Endothelial cell of umbilical vein (primary cell): ENCODE results near the gene KIF18A. TPM values are rescaled to one million over a fixed set of nuclear protein-coding genes. Genes with fewer than 3 reads are reported as not detected.

Experiments used
- BruUV-seq: library from RNA; stranded (reverse); fragments of 400-500 nt; replicated peaks from 2 replicates; lab custom pipeline; 2021; lab: Mats Ljungman, UMichigan
- CTCF ChIA-PET: fragments of 300-600, 350-600 bp; sonication (Branson Sonifier 250); formaldehyde crosslinking; loops from one replicate; lab custom pipeline; 2021; ENCODE audit warnings: antibody characterized with exemption, inconsistent platforms; lab: Charles Lee
- POLR2A ChIA-PET: fragments of 300-600, 350-600 bp; sonication (Branson Sonifier 250); formaldehyde crosslinking; loops from one replicate; lab custom pipeline; 2021; ENCODE audit warnings: antibody characterized with exemption, inconsistent platforms; lab: Charles Lee
- DNase-seq: peaks from one replicate; pipeline ENCODE4 v3.0.0-alpha.2; 2011; ENCODE audit warnings: low read depth, low spot score
- FAIRE-seq: peaks from 2 replicates; lab custom pipeline; 2011; peaks lifted over from hg19 to GRCh38; lab: Jason Lieb, UNC
- H2AFZ ChIP-seq: 2 replicates; pipeline ENCODE4 v1.6.0; 2012; ENCODE audit warnings: low read depth, low read length, control low read depth, inconsistent platforms
- H3K27ac ChIP-seq: 2 replicates; pipeline ENCODE4 v1.5.1; 2011; ENCODE audit warnings: low read depth, mild to moderate bottlenecking, control low read depth, low read length, moderate library complexity; ENCODE audit not compliant: insufficient read depth
- H3K27me3 ChIP-seq, 2 experiments: 2 replicates each; pipeline versions ENCODE4 v1.6.0 to v1.6.1; 2011; ENCODE audit warnings: low read length in 2 of 2, mixed read lengths in 1 of 2; ENCODE audit not compliant: control insufficient read depth in 2 of 2, insufficient read depth in 2 of 2
- H3K36me3 ChIP-seq, 2 experiments: 2 replicates in 1 of 2; 3 replicates in 1 of 2; pipeline ENCODE4 v1.5.1; 2011; ENCODE audit warnings: low read length in 2 of 2, mild to moderate bottlenecking in 1 of 2, moderate library complexity in 1 of 2; ENCODE audit not compliant: control insufficient read depth in 2 of 2, insufficient read depth in 2 of 2; ENCODE audit errors: extremely low read depth in 1 of 2
- H3K4me1 ChIP-seq: 3 replicates; pipeline ENCODE4 v1.5.1; 2011; ENCODE audit warnings: mild to moderate bottlenecking, low read length; ENCODE audit not compliant: control insufficient read depth, insufficient read depth; ENCODE audit errors: extremely low read depth
- H3K4me2 ChIP-seq: 2 replicates; pipeline ENCODE4 v1.6.1; 2011; ENCODE audit warnings: low read length, control low read depth, mixed read lengths; ENCODE audit not compliant: insufficient read depth
- H3K4me3 ChIP-seq, 3 experiments: fragments of 200-600 bp in 1 of 3; sonication (generic), shearing (Covaris generic) in 1 of 3; replicated peaks in 1 of 3; 2 replicates each; pipeline ENCODE4 v1.5.1; 2011 to 2016; ENCODE audit warnings: control low read depth in 3 of 3, low read length in 3 of 3, mild to moderate bottlenecking in 2 of 3, inconsistent platforms in 1 of 3, low read depth in 1 of 3, moderate library complexity in 1 of 3; ENCODE audit not compliant: insufficient read depth in 1 of 3
- H3K79me2 ChIP-seq: 2 replicates; pipeline ENCODE4 v1.6.0; 2012; ENCODE audit warnings: low read length, inconsistent platforms; ENCODE audit not compliant: control insufficient read depth, insufficient read depth
- H3K9ac ChIP-seq: replicated peaks from 2 replicates; pipeline ENCODE3; 2011; ENCODE audit warnings: low read length, control low read depth; ENCODE audit not compliant: insufficient read depth; ENCODE audit errors: extremely low read depth
- H3K9me1 ChIP-seq: replicated peaks from 3 replicates; pipeline ENCODE4 v1.6.0; 2011; ENCODE audit warnings: mild to moderate bottlenecking, low read length; ENCODE audit not compliant: control insufficient read depth, insufficient read depth; ENCODE audit errors: extremely low read depth
- H3K9me3 ChIP-seq: replicated peaks from 2 replicates; pipeline ENCODE4 v1.5.1; 2012; ENCODE audit warnings: low read length, inconsistent platforms; ENCODE audit not compliant: control insufficient read depth, insufficient read depth
- H4K20me1 ChIP-seq: replicated peaks from 2 replicates; pipeline ENCODE3; 2011; ENCODE audit warnings: mild to moderate bottlenecking, low read length; ENCODE audit not compliant: control insufficient read depth, insufficient read depth; ENCODE audit errors: extremely low read depth
- CTCF ChIP-seq, 2 donors: IDR thresholded peaks; 1 replicate in 1 of 2; 2 replicates in 1 of 2; pipeline ENCODE4 v1.5.1; 2011; ENCODE audit warnings: low read length in 2 of 2, mild to moderate bottlenecking in 2 of 2, moderate library complexity in 2 of 2, control low read depth in 1 of 2, inconsistent platforms in 1 of 2, low read depth in 1 of 2; ENCODE audit not compliant: insufficient read depth in 1 of 2; ENCODE audit errors: extremely low read depth in 1 of 2
- EZH2 ChIP-seq: IDR thresholded peaks from 2 replicates; pipeline ENCODE4 v1.6.1; 2012; ENCODE audit warnings: borderline replicate concordance, low read depth, mild to moderate bottlenecking, moderate library complexity, low read length, inconsistent platforms; ENCODE audit not compliant: severe bottlenecking
- FOS ChIP-seq: IDR thresholded peaks from 2 replicates; pipeline ENCODE4 v1.6.1; 2011; ENCODE audit warnings: mild to moderate bottlenecking, low read length, moderate library complexity, borderline replicate concordance; ENCODE audit not compliant: insufficient read depth
- GATA2 ChIP-seq: IDR thresholded peaks from 2 replicates; pipeline ENCODE4 v1.7.0; 2011; ENCODE audit warnings: low read depth, mild to moderate bottlenecking, moderate library complexity, mixed read lengths, low read length; ENCODE audit not compliant: insufficient read length, insufficient read depth
- JUN ChIP-seq: IDR thresholded peaks from 2 replicates; pipeline ENCODE4 v1.6.1; 2011; ENCODE audit warnings: borderline replicate concordance, low read depth; ENCODE audit not compliant: insufficient read length, insufficient read depth
- MAX ChIP-seq: IDR thresholded peaks from 2 replicates; pipeline ENCODE4 v1.6.1; 2011; ENCODE audit not compliant: insufficient read depth, insufficient read length
- MYC ChIP-seq: IDR thresholded peaks from one replicate; pipeline ENCODE4 v1.6.1; 2011; ENCODE audit warnings: mild to moderate bottlenecking, low read depth, low read length
- POLR2A ChIP-seq: IDR thresholded peaks from 2 replicates; pipeline ENCODE4 v1.6.1; 2012; ENCODE audit warnings: low read depth, mild to moderate bottlenecking, control low read depth, low read length
- POLR2AphosphoS5 ChIP-seq: IDR thresholded peaks from 2 replicates; pipeline ENCODE4 v1.6.1; 2012; ENCODE audit warnings: low read depth, mild to moderate bottlenecking, control low read depth, low read length, moderate library complexity; ENCODE audit not compliant: insufficient read depth
- dilution Hi-C: fragments of 300-500 bp; cut with MboI; formaldehyde crosslinking; loops from one replicate; pipeline ENCODE4 v1.15.0; 2019; ENCODE audit warnings: low sequenced_read_pairs; ENCODE audit not compliant: extremely low pct_ligation_motif_present
- intact Hi-C: fragments of 100-400 bp; cut with micrococcal nuclease; formaldehyde crosslinking; loops from one replicate; pipeline ENCODE4 v1.10.0; 2022
- polyA plus RNA-seq, 4 experiments: library from polyadenylated mRNA; depleted of rRNA in 3 of 4; stranded (reverse) in 3 of 4; unstranded in 1 of 4; fragments of >200 nt; gene quantifications; 2 replicates each; pipeline versions ENCODE4 v1.2.1 to v1.2.3, GENCODE V29; 2011 to 2012; ENCODE audit warnings: missing spikeins in 1 of 4
- total RNA-seq: library from RNA; stranded (reverse); gene quantifications from 2 replicates; pipeline ENCODE4 v1.2.3, GENCODE V29; 2021

KIF18A gene
- total and polyA plus RNA-seq, 2 donors (not counting 3 experiments of a cell fraction or from before 2014, with no cell fraction given): 2.5 to 18.5 TPM

GRCh38 chr11:28011813-28012212, 96.1 kb downstream of the KIF18A start:
- dilution Hi-C loops: no loop called here
- no TSS peak for BruUV-seq

More at GRCh38 chr11:28011813-28012212, 96.1 kb downstream of the KIF18A start:
- DNase-seq (no peak), FAIRE-seq (no peak)
- ChIA-PET POLR2A (no interaction called here), CTCF (no interaction called here)
- H3K9me1 ChIP-seq: no peaks in the 10 kb centered on the region
- no peak overlapping the region for H3K4me3 ChIP-seq
- H3K4me1 ChIP-seq: no peaks in the 10 kb centered on the region
- H3K4me2 ChIP-seq: no peak overlapping the region
- H3K9me3 ChIP-seq: no peaks in the 10 kb centered on the region
- H3K27ac ChIP-seq: no peak overlapping the region
- H2AFZ ChIP-seq: no peak overlapping the region
- no peaks in the 10 kb centered on the region for H3K36me3 ChIP-seq
- H3K27me3 ChIP-seq: no peaks in the 10 kb centered on the region
- H3K79me2 ChIP-seq: no peaks in the 10 kb centered on the region
- intact Hi-C loops: no loop called here
- H3K9ac ChIP-seq: no peak overlapping the region
- TF ChIP-seq POLR2AphosphoS5: no peak
- TF ChIP-seq POLR2A: no peak
- no peak for TF ChIP-seq FOS
- TF ChIP-seq EZH2: no peak
- TF ChIP-seq MYC: no peak
- no peak for TF ChIP-seq JUN
- no peak for TF ChIP-seq GATA2
- no peak for TF ChIP-seq CTCF (IDR thresholded peaks at IDR 0.05; ENCODE audit: extremely low read depth in 1 of 2, insufficient read depth in 1 of 2, low read depth in 1 of 2, low read length in 2 of 2)
- no peak for TF ChIP-seq MAX
- no peaks in the 10 kb centered on the region for H4K20me1 ChIP-seq
